ENCODE results near the gene COCH.

The COCH gene

GRCh38 chr14:30908826-30909225, 34.5 kb downstream of the COCH start:
- Histone ChIP-seq H2AFZ (ENCODE audit: low read length) (no peak overlapping the region), H3K4me2 (ENCODE audit: low read depth, low read length, poor library complexity, severe bottlenecking) (no peak overlapping the region), H3K36me3 (ENCODE audit: insufficient read depth, low read length) (peaks cover 77% of the 10 kb centered on the region), H3F3A (ENCODE audit: low read depth) (no peaks in the 10 kb centered on the region), H3K4me3 (ENCODE audit: low read length, poor library complexity, severe bottlenecking) (no peak overlapping the region), H3K9me3 (ENCODE audit: insufficient read depth, low read depth, low read length) (no peaks in the 10 kb centered on the region), H3K79me2 (ENCODE audit: insufficient read depth, low read length) (no peaks in the 10 kb centered on the region), H3K27me3 (ENCODE audit: insufficient read depth, low read length, poor library complexity, severe bottlenecking) (no peaks in the 10 kb centered on the region), H3K4me1 (ENCODE audit: insufficient read depth, low read length, poor library complexity, severe bottlenecking) (no peaks in the 10 kb centered on the region), H4K20me1 (ENCODE audit: insufficient read depth, low read length, poor library complexity, severe bottlenecking) (peaks cover 5% of the 10 kb centered on the region), H3K9me2 (replicated peaks; ENCODE audit: low read depth, low read length) (no peaks in the 10 kb centered on the region), H3K9ac (ENCODE audit: low read depth, low read length, poor library complexity, severe bottlenecking) (no peak overlapping the region)
- TF ChIP-seq EZH2phosphoT487 (IDR thresholded peaks at IDR 0.05; ENCODE audit: borderline replicate concordance) (no peak), CTCF (conservative IDR thresholded peaks at IDR 0.05; ENCODE audit: low read length) (no peak)

- H2AFZ ChIP-seq (ENCODE audit: low read length), result no peak overlapping the region
- H3F3A ChIP-seq (ENCODE audit: low read depth), result no peaks in the 10 kb centered on the region
- H3K79me2 ChIP-seq (ENCODE audit: insufficient read depth, low read length), result no peaks in the 10 kb centered on the region
- no peaks in the 10 kb centered on the region for H3K9me3 ChIP-seq (ENCODE audit: insufficient read depth, low read depth, low read length)
- H3K9ac ChIP-seq (ENCODE audit: low read depth, low read length, poor library complexity, severe bottlenecking), result no peak overlapping the region
- peaks cover 11% of the 10 kb centered on the region for H4K20me1 ChIP-seq (ENCODE audit: insufficient read depth, low read length, poor library complexity, severe bottlenecking)
- peaks cover 37% of the 10 kb centered on the region for H3K36me3 ChIP-seq (ENCODE audit: insufficient read depth, low read length)
- H3K4me3 ChIP-seq (ENCODE audit: low read length, poor library complexity, severe bottlenecking), result no peak overlapping the region
- no peaks in the 10 kb centered on the region for H3K4me1 ChIP-seq (ENCODE audit: insufficient read depth, low read length, poor library complexity, severe bottlenecking)
- H3K4me2 ChIP-seq (ENCODE audit: low read depth, low read length, poor library complexity, severe bottlenecking), result no peak overlapping the region
- H3K27me3 ChIP-seq (ENCODE audit: insufficient read depth, low read length, poor library complexity, severe bottlenecking), result no peaks in the 10 kb centered on the region
- TF ChIP-seq CTCF (conservative IDR thresholded peaks at IDR 0.05; ENCODE audit: low read length) (no peak), EZH2phosphoT487 (IDR thresholded peaks at IDR 0.05; ENCODE audit: borderline replicate concordance) (no peak)
- H3K9me2 ChIP-seq (replicated peaks; ENCODE audit: low read depth, low read length), result no peaks in the 10 kb centered on the region
These were observed 40.5 kb downstream of the COCH start for GRCh38 chr14:30914812-30915211.

- no peak overlapping the region for H3K9ac ChIP-seq (ENCODE audit: low read depth, low read length, poor library complexity, severe bottlenecking)
These were observed 41.2 kb downstream of the COCH start for GRCh38 chr14:30915596-30915995.

More at GRCh38 chr14:30915596-30915995, 41.2 kb downstream of the COCH start:
- Histone ChIP-seq H4K20me1 (ENCODE audit: insufficient read depth, low read length, poor library complexity, severe bottlenecking) (peaks cover 11% of the 10 kb centered on the region), H2AFZ (ENCODE audit: low read length) (no peak overlapping the region), H3K4me2 (ENCODE audit: low read depth, low read length, poor library complexity, severe bottlenecking) (no peak overlapping the region), H3K4me1 (ENCODE audit: insufficient read depth, low read length, poor library complexity, severe bottlenecking) (no peaks in the 10 kb centered on the region), H3K4me3 (ENCODE audit: low read length, poor library complexity, severe bottlenecking) (no peak overlapping the region), H3K9me2 (replicated peaks; ENCODE audit: low read depth, low read length) (no peaks in the 10 kb centered on the region), H3K27me3 (ENCODE audit: insufficient read depth, low read length, poor library complexity, severe bottlenecking) (no peaks in the 10 kb centered on the region), H3K36me3 (ENCODE audit: insufficient read depth, low read length) (peaks cover 30% of the 10 kb centered on the region), H3K79me2 (ENCODE audit: insufficient read depth, low read length) (no peaks in the 10 kb centered on the region), H3K9me3 (ENCODE audit: insufficient read depth, low read depth, low read length) (no peaks in the 10 kb centered on the region), H3F3A (ENCODE audit: low read depth) (no peaks in the 10 kb centered on the region)
- TF ChIP-seq EZH2phosphoT487 (IDR thresholded peaks at IDR 0.05; ENCODE audit: borderline replicate concordance), result no peak
- TF ChIP-seq CTCF (conservative IDR thresholded peaks at IDR 0.05; ENCODE audit: low read length), result no peak
